GM21723 (cell line): ENCODE results near the gene COQ7.

Source experiments
- ATAC-seq: cut with Tn5 transposase; IDR thresholded peaks from one replicate; pipeline ENCODE4 v1.9.1; 2021; ENCODE audit warnings: mild to moderate bottlenecking, moderate library complexity; ENCODE audit not compliant: unreplicated experiment

The COQ7 gene

GRCh38 chr16:19085679-19086200 lies 18.3 kb downstream of the COQ7 start:
- ATAC-seq = no peak

- peak; percentile 86 for ATAC-seq
These were observed 19.1 kb downstream of the COQ7 start for GRCh38 chr16:19086322-19087199.

- ATAC-seq = no peak
These were observed 21.0 kb downstream of the COQ7 start for GRCh38 chr16:19088341-19088916.

- no peak for ATAC-seq
These were observed 22.1 kb downstream of the COQ7 start for GRCh38 chr16:19089410-19089955.

GRCh38 chr16:19090916-19091315 lies 23.5 kb downstream of the COQ7 start:
- no peak for ATAC-seq

- no peak for ATAC-seq
These were observed 25.4 kb downstream of the COQ7 start for GRCh38 chr16:19092653-19093410.

- ATAC-seq = no peak
These were observed 26.5 kb downstream of the COQ7 start for GRCh38 chr16:19093631-19094541.

- ATAC-seq = no peak
These were observed 27.3 kb downstream of the COQ7 start for GRCh38 chr16:19094542-19095365.

GRCh38 chr16:19095654-19096053 lies 28.2 kb downstream of the COQ7 start:
- no peak for ATAC-seq

GRCh38 chr16:19098173-19098572 lies 30.8 kb downstream of the COQ7 start:
- no peak for ATAC-seq

- ATAC-seq = no peak
These were observed 34.9 kb downstream of the COQ7 start for GRCh38 chr16:19102187-19102872.

GRCh38 chr16:19104607-19105006 lies 37.2 kb downstream of the COQ7 start:
- no peak for ATAC-seq

GRCh38 chr16:19105131-19105530 lies 37.7 kb downstream of the COQ7 start:
- no peak for ATAC-seq

GRCh38 chr16:19105891-19106624 lies 38.6 kb downstream of the COQ7 start:
- no peak for ATAC-seq

GRCh38 chr16:19106625-19107020 lies 39.2 kb downstream of the COQ7 start:
- ATAC-seq = no peak

- no peak for ATAC-seq
These were observed 41.2 kb downstream of the COQ7 start for GRCh38 chr16:19108409-19109287.

GRCh38 chr16:19109288-19109664 lies 41.9 kb downstream of the COQ7 start:
- ATAC-seq = no peak
